RWPE2 (cell line): ENCODE measurements around the gene ADISSP.

ENCODE experiments used
- ATAC-seq: fragments of 200-7000 bp; cut with Tn5 transposase; 3 replicates; pipeline ENCODE4 v1.9.1; 2021; ENCODE audit warnings: low read depth
- DNase-seq: peaks from one replicate; pipeline ENCODE4 v3.0.0-alpha.2; 2020; ENCODE audit warnings: low spot score
- H3K27ac ChIP-seq: fragments of 450-650 bp; 2 replicates; pipeline ENCODE4 v1.5.1; 2017; ENCODE audit warnings: mild to moderate bottlenecking; ENCODE audit not compliant: poor library complexity, severe bottlenecking
- H3K27me3 ChIP-seq: fragments of 250-450 bp; sonication (Bioruptor Pico); 2 replicates; pipeline ENCODE4 v1.5.1; 2021; ENCODE audit warnings: mild to moderate bottlenecking, moderate library complexity; ENCODE audit not compliant: insufficient read depth, poor library complexity, severe bottlenecking
- H3K36me3 ChIP-seq: fragments of 250-450 bp; sonication (Bioruptor Pico); 2 replicates; pipeline ENCODE4 v1.5.1; 2020; ENCODE audit warnings: low read depth, mild to moderate bottlenecking, moderate library complexity
- H3K4me1 ChIP-seq: fragments of 250-450 bp; sonication (Bioruptor Pico); 2 replicates; pipeline ENCODE4 v1.5.1; 2021; ENCODE audit warnings: mild to moderate bottlenecking, moderate library complexity; ENCODE audit not compliant: insufficient read depth, poor library complexity, severe bottlenecking
- H3K4me3 ChIP-seq: fragments of 250-450 bp; sonication (Bioruptor Pico); 2 replicates; pipeline ENCODE4 v1.5.1; 2021; ENCODE audit warnings: mild to moderate bottlenecking, moderate library complexity; ENCODE audit not compliant: severe bottlenecking
- H3K9me3 ChIP-seq: fragments of 250-450 bp; sonication (Bioruptor Pico); 2 replicates; pipeline ENCODE4 v1.5.1; 2021; ENCODE audit warnings: mild to moderate bottlenecking, moderate library complexity; ENCODE audit not compliant: severe bottlenecking
- CTCF ChIP-seq: fragments of 450-650 bp; IDR thresholded peaks from one replicate; pipeline ENCODE4 v1.5.1; 2017; ENCODE audit warnings: mild to moderate bottlenecking, moderate library complexity; ENCODE audit not compliant: poor library complexity, severe bottlenecking

ADISSP gene

GRCh38 chr20:3784863-3785239, 17.3 kb upstream of the ADISSP start:
- Histone ChIP-seq H3K4me1 (peaks cover 14% of the 10 kb centered on the region), H3K36me3 (peaks cover 10% of the 10 kb centered on the region; the same call in 1 of the 2 replicates), H3K4me3 (no peak overlapping the region), H3K9me3 (no peaks in the 10 kb centered on the region), H3K27ac (peak overlapping the region; percentile 69), H3K27me3 (no peaks in the 10 kb centered on the region)
- ATAC-seq (no peak), DNase-seq (no peak)
- no peak for TF ChIP-seq CTCF

- H3K4me1 ChIP-seq = peaks cover 14% of the 10 kb centered on the region
- DNase-seq (no peak), ATAC-seq (no peak)
- H3K9me3 ChIP-seq = no peaks in the 10 kb centered on the region
- no peak overlapping the region for H3K4me3 ChIP-seq
- H3K27me3 ChIP-seq = no peaks in the 10 kb centered on the region
- H3K36me3 ChIP-seq = peaks cover 10% of the 10 kb centered on the region; the same call in 1 of the 2 replicates
- TF ChIP-seq CTCF = no peak
- peak overlapping the region; percentile 69 for H3K27ac ChIP-seq
Measured at GRCh38 chr20:3784216-3784853, 16.8 kb upstream of the ADISSP start.

DNA sequence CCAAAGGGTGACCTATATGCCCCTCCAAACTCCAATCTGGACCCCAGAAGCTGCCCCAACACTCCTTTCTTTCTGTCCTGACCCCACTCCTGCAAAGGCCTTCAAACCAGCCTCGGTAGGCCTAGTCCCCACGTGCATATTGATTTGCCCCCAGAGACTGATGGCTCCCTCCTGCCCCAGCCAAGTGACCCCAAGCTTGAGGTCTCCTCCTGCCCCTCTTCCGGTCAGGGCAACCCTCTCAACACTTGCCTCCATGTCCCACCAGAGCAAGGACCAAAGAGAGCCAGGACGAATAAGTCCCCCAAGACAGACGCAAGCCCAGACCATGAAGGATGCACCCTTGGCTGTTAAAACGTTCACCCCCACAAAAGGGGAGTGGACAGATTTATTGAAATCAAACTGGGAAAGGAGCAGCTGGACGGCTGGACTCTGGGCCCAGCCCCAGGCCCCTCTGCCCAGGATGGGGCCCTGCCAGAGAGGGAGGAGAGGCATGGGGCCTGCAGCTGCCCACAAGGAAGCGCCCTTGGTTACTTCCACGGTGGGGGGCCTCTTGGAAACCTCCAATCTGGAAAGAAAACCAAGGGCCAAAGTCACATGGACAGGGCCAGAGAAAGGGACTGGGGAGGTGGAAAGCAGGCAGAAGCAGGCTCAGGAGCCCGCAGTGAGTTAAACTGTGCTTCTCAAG, 16.1 kb upstream of the ADISSP start:
- Histone ChIP-seq H3K27me3 (no peaks in the 10 kb centered on the region), H3K4me1 (peaks cover 14% of the 10 kb centered on the region), H3K4me3 (no peak overlapping the region), H3K27ac (peak overlapping the region; percentile 12), H3K9me3 (no peaks in the 10 kb centered on the region), H3K36me3 (peaks cover 10% of the 10 kb centered on the region; the same call in 1 of the 2 replicates)
- ATAC-seq (no peak), DNase-seq (no peak)
- TF ChIP-seq CTCF = no peak

DNA sequence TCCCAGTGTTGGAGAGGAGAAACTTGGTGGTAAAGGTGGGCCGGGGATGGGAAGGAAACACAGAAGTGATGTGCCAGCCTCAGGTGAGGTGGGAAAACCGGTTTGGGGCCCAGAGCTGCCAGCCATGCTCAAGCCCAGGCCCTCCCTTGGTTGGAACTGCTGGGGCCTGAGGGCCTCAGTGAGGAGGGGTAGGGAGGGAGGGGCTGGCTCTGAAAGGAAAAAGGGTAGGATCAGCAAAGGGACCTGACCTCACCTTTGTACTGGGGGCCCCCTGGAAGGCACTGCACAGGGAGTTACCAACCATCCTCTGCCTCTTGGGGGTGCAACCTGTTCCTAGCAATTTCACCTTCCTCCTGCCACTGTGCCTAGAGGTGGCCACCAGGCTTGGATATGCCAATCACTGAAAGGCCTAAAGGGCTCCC, 15.5 kb upstream of the ADISSP start:
- Histone ChIP-seq H3K9me3 (no peaks in the 10 kb centered on the region), H3K4me1 (peaks cover 14% of the 10 kb centered on the region), H3K27me3 (no peaks in the 10 kb centered on the region), H3K27ac (peak overlapping the region; percentile 12), H3K4me3 (no peak overlapping the region), H3K36me3 (peaks cover 10% of the 10 kb centered on the region; the same call in 1 of the 2 replicates)
- no peak for TF ChIP-seq CTCF
- no peak for DNase-seq
- ATAC-seq = no peak

DNA sequence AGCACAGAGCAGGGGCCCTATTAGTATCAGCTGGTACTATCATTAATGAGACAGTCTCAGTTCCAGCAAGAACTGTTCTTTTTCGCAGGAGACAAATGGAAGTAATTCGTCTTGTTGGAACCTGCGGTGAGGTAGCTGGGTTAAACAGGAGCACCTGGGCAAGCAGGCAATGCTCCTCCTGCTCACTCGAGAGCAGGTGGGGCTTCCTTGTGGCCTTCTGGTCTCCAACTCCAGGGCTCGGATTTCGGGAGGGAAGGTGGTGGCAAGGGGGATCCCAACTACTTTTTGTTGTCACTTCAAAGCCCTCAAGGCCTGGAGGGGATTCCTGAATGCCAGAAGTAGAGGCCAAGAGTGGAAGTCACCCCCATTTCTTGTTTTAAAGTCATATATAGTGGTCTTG, 15.0 kb upstream of the ADISSP start:
- Histone ChIP-seq H3K27me3 (no peaks in the 10 kb centered on the region), H3K4me1 (peaks cover 14% of the 10 kb centered on the region)
- DNase-seq = no peak

More for the DNA sequence above, 15.0 kb upstream of the ADISSP start:
- TF ChIP-seq CTCF = no peak
- Histone ChIP-seq H3K9me3 (no peaks in the 10 kb centered on the region), H3K27ac (peak overlapping the region; percentile 12), H3K4me3 (no peak overlapping the region), H3K36me3 (peaks cover 10% of the 10 kb centered on the region; the same call in 1 of the 2 replicates)
- no peak for ATAC-seq
